ENCODE measurements around the gene NAA15.

GRCh38 chr4:139301113-139301820 lies at the start of gene NAA15:
- no peak for TF ChIP-seq CTCF (IDR thresholded peaks at IDR 0.05)
- TF ChIP-seq POLR2A (IDR thresholded peaks at IDR 0.05): peak; percentile 67 to 72

Measured in tibial nerve (tissue), 3 donors.